GM21576 (cell line): ENCODE results near the gene CDH4.
"Not testable (repeated sequence)": the region's sequence is repeated elsewhere in the genome, so short reads cannot be mapped to it uniquely, and the experiment has no call there.

ENCODE experiments used
- ATAC-seq: cut with Tn5 transposase; IDR thresholded peaks from one replicate; pipeline ENCODE4 v1.9.1; 2021; ENCODE audit warnings: mild to moderate bottlenecking, moderate library complexity; ENCODE audit not compliant: unreplicated experiment

Gene CDH4

GRCh38 chr20:61253264-61253639, 1.2 kb downstream of the CDH4 start:
- ATAC-seq, result no peak

- ATAC-seq, result no peak
Measured at GRCh38 chr20:61253640-61254511, 1.8 kb downstream of the CDH4 start.

DNA sequence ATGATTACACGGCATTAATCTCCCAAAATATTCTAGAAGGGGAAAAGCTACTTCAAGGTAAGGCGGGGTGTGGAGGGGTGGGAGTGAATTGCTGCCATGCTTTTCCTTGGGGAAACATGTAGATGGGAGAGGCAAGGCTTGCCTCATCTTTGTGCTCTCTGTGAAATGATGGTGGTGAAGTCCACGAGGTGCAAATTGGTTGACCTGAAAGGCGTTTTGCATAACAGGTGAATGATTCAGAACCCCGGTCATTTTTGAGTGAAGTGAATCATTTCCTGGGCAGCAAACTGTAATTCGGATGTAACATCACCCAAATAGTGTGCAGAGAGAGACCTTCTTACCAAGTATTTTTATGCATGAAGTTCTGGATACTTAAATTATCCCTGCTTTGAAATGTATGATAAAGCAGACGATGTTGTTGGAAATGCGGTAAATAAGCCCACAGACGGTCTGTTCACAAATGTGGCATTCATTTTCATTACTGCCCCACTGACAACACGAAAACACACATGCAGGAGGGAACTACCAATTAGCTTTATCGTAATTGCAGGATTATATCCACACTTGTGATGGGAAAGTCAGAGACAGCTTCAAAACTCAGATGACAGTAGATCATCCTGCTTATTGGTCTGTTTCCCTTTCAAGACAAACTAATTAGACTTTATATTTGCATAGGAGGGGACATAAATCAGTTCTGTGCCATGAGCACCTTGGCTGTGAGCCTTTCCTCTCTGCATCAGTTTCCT, 3.0 kb downstream of the CDH4 start:
- no peak for ATAC-seq

- no peak for ATAC-seq
Measured at GRCh38 chr20:61256365-61256764, 4.3 kb downstream of the CDH4 start.

DNA sequence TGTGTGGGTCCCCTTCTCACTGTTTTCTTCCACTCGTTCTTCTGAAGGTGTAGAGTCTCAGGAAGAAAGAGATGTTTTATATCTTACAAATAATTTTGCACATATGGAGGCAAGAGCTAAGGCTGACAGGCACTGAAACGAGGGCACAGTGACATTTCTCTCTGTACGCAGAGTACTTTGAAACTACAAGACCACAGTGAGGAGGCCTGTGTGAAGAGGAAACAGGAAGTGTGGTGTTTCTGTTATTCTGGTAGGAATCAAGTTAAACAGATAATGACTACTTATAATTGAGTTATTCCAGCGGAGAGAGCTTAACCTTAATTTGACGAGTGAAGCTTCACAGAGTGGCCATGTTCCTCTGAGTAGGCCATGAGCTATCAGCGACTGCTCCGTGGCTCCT, 4.8 kb downstream of the CDH4 start:
- ATAC-seq, result no peak

GRCh38 chr20:61257611-61258010, 5.5 kb downstream of the CDH4 start:
- ATAC-seq, result no peak

DNA sequence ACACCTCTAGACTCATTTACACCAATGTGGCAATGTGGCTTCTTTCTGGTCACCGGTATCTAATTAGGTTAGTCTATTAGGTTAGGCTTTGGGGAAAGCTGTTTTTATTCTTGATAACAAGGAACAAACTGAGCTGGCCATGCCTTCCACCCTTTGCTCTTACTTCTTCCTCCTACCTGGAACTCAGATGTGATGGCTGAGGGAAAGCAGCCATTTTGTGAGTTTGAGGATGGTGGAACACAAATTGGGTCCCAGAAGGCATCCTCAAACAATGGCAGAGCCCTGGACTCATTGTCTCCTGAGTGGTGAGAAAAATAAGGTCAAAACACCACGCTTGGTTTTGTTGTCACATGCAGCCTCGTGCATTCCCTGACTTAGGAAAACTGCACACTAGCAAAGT, 7.7 kb downstream of the CDH4 start:
- ATAC-seq, result no peak

GRCh38 chr20:61260905-61261304, 8.8 kb downstream of the CDH4 start:
- ATAC-seq, result no peak

GRCh38 chr20:61262036-61262435, 10.0 kb downstream of the CDH4 start:
- ATAC-seq, result no peak

DNA sequence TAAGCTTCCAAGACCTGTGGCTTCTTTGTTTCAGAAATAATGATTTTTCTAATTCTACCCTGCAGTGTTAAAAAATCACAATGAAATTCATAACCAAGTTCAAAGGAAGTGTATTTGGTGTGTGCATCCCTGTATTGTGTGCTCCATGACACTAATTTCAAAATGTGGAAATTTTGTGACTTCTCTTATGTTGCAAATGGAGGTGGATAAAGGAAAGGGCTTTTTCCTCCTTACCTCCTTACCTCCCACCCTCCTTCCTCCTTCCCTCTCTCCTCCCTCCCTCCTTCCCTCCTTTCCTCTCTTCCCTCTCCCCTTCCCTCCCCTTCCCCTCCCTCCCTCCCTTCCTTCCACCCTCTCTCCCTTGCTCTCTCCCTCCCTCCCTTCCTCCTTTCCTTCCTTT, 10.5 kb downstream of the CDH4 start:
- no peak for ATAC-seq

DNA sequence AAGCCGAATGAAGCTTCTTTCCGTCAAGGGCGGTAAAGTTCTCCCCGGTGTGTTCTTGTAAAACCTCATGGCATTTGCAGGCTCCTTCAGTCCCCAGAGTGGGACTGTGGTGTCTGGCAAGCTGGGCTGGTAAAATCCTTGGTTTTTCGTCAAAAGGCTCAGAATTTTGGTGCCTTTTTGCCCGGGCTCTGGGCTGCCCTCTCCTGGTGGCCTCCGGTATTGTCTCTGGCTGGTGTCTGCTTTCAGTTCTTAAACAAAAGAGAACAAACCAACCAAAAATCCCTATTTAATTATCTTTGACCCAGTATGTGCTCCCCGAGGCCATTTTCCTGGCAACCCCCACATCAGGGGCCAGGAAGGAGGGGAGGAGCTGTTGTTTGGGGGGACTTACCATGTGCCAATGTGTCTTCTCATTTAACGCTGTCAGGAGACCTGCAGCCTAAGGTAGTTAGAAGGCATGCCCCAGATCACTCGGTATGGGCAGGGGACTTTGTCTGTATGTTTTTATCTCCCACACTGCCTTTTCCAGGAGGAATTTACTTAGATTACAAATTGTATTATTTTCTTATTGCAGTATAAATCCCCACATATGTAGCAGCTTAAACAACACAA, 11.1 kb downstream of the CDH4 start:
- ATAC-seq, result no peak

DNA sequence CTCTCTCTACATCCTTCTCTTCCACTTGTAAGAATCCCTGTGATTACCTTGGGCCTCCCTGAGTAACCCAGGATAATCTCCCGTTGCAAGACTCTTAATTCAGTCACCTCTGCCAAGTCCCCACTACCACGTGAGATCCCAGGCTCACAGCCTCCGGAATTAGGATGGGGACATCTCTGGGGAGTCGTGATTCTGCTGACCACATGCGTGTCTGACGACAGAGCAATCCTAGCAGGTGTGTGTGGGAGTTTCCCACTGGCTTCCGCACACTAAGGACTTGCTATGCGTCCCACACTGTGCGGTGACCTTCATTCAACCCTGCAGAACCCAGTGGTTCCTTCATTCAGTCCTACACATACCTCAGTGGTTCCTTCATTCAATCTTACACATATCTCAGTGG, 11.9 kb downstream of the CDH4 start:
- no peak for ATAC-seq

DNA sequence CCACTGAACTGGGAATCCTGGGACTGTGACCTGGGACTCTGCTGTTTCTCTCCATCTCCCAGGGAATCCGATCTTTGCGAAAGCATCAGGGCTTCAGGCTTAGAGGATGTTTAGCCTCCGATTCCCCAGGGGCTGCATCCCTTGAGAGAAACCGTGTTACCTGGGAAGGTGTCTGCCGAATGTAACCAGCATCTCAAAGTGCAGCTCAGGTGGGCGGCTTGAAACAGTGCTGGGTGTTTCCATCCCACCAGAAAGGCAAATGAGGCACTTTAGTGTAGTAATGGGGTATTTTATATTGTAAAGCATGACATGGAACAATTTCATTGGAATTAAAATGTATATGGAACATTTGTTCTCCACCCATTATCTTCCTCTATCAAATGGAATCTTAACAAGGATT, 15.2 kb downstream of the CDH4 start:
- no peak for ATAC-seq

DNA sequence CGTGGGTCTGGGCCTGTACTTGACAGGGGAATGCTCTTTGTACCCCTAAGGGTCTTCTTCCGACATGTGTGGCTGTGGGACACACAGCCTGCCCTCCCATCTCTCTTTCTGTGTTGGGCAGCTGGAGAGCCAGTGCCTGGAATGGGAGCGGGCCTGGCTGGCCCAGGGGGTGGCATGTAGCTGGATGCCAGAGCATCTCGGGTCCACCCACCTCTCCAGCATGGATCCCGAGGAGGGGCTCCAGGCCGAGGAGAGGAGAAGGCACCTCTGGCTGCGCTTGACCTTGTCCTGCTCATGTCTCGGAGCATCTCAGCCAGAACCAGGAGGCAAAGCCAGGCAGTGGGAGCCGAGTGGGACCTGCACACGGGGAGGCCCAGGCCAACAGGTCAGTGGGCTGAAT, 16.0 kb downstream of the CDH4 start:
- no peak for ATAC-seq

DNA sequence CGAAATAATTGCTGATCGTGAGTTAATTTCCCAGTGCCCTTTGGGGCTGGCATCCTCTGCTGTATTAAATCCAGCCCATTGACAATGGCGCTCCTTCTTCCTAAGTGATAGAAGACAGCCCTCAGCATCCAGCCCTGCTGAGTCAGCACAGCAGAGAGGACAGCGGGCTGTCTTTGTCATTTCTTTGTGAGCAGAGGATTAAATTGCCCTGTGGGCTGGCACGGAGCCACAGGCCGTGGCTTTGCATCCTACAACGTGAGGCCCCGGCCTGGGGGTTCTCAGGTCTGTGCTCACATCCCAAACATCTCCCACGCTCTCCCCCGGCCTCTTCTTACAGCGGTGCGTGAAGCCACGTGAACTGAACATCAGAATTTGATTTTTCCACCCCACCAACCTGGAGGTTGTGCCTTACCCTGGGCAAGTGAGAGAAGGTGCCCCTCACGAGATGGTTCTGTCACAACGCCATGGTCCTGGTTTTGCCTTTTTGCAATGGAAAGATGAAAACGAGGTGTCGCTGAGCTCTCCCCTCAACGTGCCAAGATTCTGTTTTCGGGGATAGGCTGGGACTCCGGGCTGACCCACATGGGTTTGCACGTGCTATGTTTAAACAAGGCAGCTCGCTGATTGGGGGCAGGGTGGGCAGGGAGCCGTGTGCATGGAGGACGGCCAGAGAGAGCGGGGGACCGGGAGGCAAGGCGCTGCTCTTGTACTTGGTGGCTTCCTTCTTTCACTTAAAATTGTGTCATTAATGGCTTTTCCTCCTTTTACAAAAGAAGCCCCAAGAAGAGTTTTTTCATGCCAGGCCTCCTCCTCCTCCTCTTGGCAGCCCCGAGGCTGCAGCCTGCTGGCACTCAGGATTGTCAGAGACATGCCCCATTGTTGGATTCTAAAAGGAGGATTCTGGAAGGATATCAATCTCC, 19.5 kb downstream of the CDH4 start:
- no peak for ATAC-seq

- not testable (repeated sequence) for ATAC-seq
Measured at GRCh38 chr20:61273024-61273423, 21.0 kb downstream of the CDH4 start.

GRCh38 chr20:61273666-61274065, 21.6 kb downstream of the CDH4 start:
- not testable (repeated sequence) for ATAC-seq

- no peak for ATAC-seq
Measured at GRCh38 chr20:61274326-61274725, 22.3 kb downstream of the CDH4 start.

GRCh38 chr20:61278296-61278695, 26.2 kb downstream of the CDH4 start:
- ATAC-seq, result no peak

- no peak for ATAC-seq
Measured at GRCh38 chr20:61279621-61280150, 27.6 kb downstream of the CDH4 start.
